NCI-H460 (cell line): ENCODE data around the gene CTTNBP2. TPM values are rescaled to one million over a fixed set of nuclear protein-coding genes. Genes with fewer than 3 reads are reported as not detected.

Experiments
- DNase-seq: peaks from one replicate; pipeline ENCODE4 v3.0.0-alpha.2; 2016; ENCODE audit warnings: low read depth; ENCODE audit errors: extremely low read depth
- total RNA-seq: library from RNA; depleted of rRNA; stranded (reverse); fragments of >200 nt; shearing (Covaris generic); gene quantifications from 2 replicates; pipeline ENCODE4 v1.2.3, GENCODE V29; 2014

Gene CTTNBP2
- total RNA-seq, 1 experiment from 2014 or later = 0.94 TPM

DNA sequence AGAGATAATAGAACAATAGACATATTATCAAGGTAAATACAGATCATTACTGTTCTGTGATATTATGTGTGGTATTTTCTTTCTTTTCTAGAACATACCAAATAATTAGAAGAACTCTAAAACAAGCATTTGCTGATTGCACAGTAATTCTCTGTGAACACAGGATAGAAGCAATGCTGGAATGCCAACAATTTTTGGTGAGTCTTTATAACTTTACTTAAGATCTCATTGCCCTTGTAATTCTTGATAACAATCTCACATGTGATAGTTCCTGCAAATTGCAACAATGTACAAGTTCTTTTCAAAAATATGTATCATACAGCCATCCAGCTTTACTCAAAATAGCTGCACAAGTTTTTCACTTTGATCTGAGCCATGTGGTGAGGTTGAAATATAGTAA, 207.9 kb downstream of the CTTNBP2 start:
- DNase-seq = no peak

DNA sequence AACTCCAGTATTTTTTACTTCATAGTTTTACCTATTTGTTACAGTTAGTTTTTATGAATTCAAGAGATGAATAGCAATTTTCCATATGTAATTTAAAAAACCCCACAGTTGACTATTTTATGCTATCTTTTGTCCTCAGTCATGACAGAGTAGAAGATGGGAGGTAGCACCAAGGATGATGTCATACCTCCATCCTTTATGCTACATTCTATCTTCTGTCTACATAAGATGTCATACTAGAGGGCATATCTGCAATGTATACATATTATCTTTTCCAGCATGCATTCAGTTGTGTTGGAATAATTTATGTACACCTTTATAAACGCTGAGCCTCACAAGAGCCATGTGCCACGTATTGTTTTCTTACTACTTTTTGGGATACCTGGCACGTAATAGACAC, 209.2 kb downstream of the CTTNBP2 start:
- no peak for DNase-seq

DNA sequence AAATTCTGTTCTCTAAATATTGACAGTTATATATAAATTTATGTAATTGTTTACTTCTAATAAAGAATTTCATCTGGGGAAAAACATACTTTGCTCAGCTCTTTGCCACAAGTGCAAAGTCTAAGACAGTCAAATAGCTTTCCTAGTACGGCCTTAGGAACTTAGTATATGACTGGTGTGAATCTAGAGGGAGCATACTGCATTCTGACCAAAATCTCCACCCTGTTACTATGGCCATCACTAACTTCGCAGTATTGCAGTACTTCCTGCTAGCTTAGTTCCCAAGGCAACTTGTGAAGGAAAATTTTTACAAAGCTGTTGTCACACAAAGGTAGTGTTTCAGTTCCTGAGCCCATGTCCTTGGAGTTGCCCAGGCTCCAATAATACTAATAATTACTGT, 211.9 kb downstream of the CTTNBP2 start:
- no peak for DNase-seq
